Measurements from ENCODE around the gene UPK1B. TPM values are rescaled to one million over a fixed set of nuclear protein-coding genes. Genes with fewer than 3 reads are reported as not detected.

Gene UPK1B
- total and polyA plus RNA-seq, 4 donors: 0.21 to 2.1 (median 0.56) TPM

GRCh38 chr3:119223511-119223910 is 50.1 kb downstream of the UPK1B start:
- no peak for DNase-seq
- H3K36me3 ChIP-seq (ENCODE audit: control insufficient read depth in 4 of 4, insufficient read depth in 4 of 4, low read length in 4 of 4): peaks cover 18 to 44% (median 28%) of the 10 kb centered on the region in 4 donors
- TF ChIP-seq, protein P1, sequence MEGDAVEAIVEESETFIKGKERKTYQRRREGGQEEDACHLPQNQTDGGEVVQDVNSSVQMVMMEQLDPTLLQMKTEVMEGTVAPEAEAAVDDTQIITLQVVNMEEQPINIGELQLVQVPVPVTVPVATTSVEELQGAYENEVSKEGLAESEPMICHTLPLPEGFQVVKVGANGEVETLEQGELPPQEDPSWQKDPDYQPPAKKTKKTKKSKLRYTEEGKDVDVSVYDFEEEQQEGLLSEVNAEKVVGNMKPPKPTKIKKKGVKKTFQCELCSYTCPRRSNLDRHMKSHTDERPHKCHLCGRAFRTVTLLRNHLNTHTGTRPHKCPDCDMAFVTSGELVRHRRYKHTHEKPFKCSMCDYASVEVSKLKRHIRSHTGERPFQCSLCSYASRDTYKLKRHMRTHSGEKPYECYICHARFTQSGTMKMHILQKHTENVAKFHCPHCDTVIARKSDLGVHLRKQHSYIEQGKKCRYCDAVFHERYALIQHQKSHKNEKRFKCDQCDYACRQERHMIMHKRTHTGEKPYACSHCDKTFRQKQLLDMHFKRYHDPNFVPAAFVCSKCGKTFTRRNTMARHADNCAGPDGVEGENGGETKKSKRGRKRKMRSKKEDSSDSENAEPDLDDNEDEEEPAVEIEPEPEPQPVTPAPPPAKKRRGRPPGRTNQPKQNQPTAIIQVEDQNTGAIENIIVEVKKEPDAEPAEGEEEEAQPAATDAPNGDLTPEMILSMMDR (IDR thresholded peaks at IDR 0.05; ENCODE audit: control extremely low read depth, extremely low read depth): no peak
- H3K9ac ChIP-seq (ENCODE audit: insufficient read depth in 1 of 2, low read length in 2 of 2): no peak overlapping the region
- H3K9me3 ChIP-seq (ENCODE audit: control insufficient read depth in 4 of 4, insufficient read depth in 3 of 4, low read length in 3 of 4): no peaks in the 10 kb centered on the region
- H3K4me3 ChIP-seq: no peak overlapping the region
- peaks cover 0 to 16% (median 3%) of the 10 kb centered on the region in 5 donors for H3K4me1 ChIP-seq (ENCODE audit: control insufficient read depth in 5 of 5, insufficient read depth in 5 of 5, low read length in 5 of 5)
- 76 to 88% methylated on average over 5 of the region's 5 CpGs for WGBS, 2 donors
- ATAC-seq (ENCODE audit: insufficient read depth, low FRiP score): no peak
- no peaks in the 10 kb centered on the region for H3K27me3 ChIP-seq (ENCODE audit: control insufficient read depth in 3 of 3, insufficient read depth in 3 of 3, low read length in 2 of 3)
- no peak overlapping the region for H3K27ac ChIP-seq (ENCODE audit: low read depth in 1 of 2, low read length in 1 of 2)

DNA sequence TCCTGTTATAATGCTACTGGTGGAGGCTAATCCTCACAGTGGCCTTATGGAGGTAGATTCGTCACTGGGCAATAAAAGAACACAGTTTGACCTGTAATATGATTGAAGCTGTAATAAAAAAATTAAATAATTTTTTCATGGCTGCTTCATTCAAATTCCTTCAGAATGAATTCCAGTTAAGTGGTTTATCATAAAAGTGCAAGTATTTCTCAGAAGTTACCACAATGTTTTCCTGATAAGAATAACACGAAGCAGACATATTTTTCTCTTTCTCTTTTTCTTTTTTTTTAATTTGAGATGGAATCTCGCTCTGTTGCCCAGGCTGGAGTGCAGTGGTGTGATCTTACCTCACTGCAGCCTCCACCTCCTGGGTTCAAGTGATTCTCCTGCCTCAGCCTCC is 51.7 kb downstream of the UPK1B start:
- H3K36me3 ChIP-seq (ENCODE audit: control insufficient read depth in 4 of 4, insufficient read depth in 4 of 4, low read length in 4 of 4): peaks cover 20 to 49% (median 33%) of the 10 kb centered on the region in 4 donors
- 83 to 92% methylated on average over 3 of the region's 3 CpGs for WGBS, 2 donors

DNA sequence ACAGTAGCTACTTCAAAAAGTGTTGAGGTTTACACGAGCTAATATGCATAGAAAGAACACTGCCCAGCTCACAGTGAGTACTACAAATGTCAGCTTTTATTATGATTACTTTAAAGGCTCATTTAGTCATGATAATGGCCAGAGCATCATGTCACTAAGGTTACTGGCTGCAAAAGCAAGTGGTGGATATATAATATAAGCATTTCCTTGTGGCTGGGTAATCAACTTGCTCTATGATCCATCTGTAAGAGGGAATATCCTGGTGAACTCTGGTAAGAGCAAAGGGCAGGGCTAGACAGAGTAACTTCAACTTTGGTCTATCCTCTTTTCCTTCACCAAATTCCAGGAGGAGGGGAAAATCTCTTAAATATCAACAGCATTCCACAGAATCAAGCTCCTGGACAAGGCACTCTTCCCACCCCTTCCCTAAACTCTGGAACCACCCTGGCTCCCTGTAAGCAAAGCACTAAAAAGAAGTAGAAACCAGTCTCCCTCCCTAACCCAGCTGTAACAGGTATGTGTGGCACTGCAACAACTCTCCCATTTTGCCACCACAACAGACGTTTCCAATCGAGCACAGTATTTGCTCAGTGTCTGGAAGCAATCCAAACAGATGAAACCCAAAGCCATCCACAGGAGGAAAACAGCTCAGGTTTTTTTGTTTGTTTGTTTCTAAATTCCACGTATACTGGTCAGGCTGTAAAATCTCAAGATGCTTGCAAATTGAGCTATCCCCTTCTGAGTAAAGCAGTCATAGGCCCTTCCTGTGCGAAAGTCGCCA is 53.9 kb downstream of the UPK1B start:
- Histone ChIP-seq H3K27ac (ENCODE audit: low read depth in 1 of 2, low read length in 1 of 2) (no peak overlapping the region), H3K27me3 (ENCODE audit: control insufficient read depth in 3 of 3, insufficient read depth in 3 of 3, low read length in 2 of 3) (no peaks in the 10 kb centered on the region), H3K4me3 (no peak overlapping the region), H3K36me3 (ENCODE audit: control insufficient read depth in 4 of 4, insufficient read depth in 4 of 4, low read length in 4 of 4) (peaks cover 20 to 53% (median 37%) of the 10 kb centered on the region in 4 donors), H3K9ac (ENCODE audit: insufficient read depth in 1 of 2, low read length in 2 of 2) (no peak overlapping the region), H3K9me3 (ENCODE audit: control insufficient read depth in 4 of 4, insufficient read depth in 3 of 4, low read length in 3 of 4) (no peaks in the 10 kb centered on the region), H3K4me1 (ENCODE audit: control insufficient read depth in 5 of 5, insufficient read depth in 5 of 5, low read length in 5 of 5) (peaks cover 0 to 9% (median 3%) of the 10 kb centered on the region in 5 donors)
- TF ChIP-seq, protein P1 (IDR thresholded peaks at IDR 0.05; ENCODE audit: control extremely low read depth, extremely low read depth): no peak
- no peak for DNase-seq
- ATAC-seq (ENCODE audit: insufficient read depth, low FRiP score): no peak
- WGBS, 2 donors: 80 to 87% methylated on average over 6 of the region's 6 CpGs

More for the DNA sequence above, 51.7 kb downstream of the UPK1B start:
- H3K4me1 ChIP-seq (ENCODE audit: control insufficient read depth in 5 of 5, insufficient read depth in 5 of 5, low read length in 5 of 5): peaks cover 0 to 16% (median 3%) of the 10 kb centered on the region in 5 donors
- ATAC-seq (ENCODE audit: insufficient read depth, low FRiP score) (no peak), DNase-seq (no peak)
- no peaks in the 10 kb centered on the region for H3K27me3 ChIP-seq (ENCODE audit: control insufficient read depth in 3 of 3, insufficient read depth in 3 of 3, low read length in 2 of 3)
- no peaks in the 10 kb centered on the region for H3K9me3 ChIP-seq (ENCODE audit: control insufficient read depth in 4 of 4, insufficient read depth in 3 of 4, low read length in 3 of 4)
- H3K27ac ChIP-seq (ENCODE audit: low read depth in 1 of 2, low read length in 1 of 2): no peak overlapping the region
- TF ChIP-seq, protein P1 (IDR thresholded peaks at IDR 0.05; ENCODE audit: control extremely low read depth, extremely low read depth): no peak
- H3K9ac ChIP-seq (ENCODE audit: insufficient read depth in 1 of 2, low read length in 2 of 2): no peak overlapping the region
- H3K4me3 ChIP-seq: no peak overlapping the region

Measured in lung (tissue), 12 donors.